CD4-positive, CD25-positive, alpha-beta regulatory T cell (primary cell): ENCODE data around the gene TFPI. TPM values are rescaled to one million over a fixed set of nuclear protein-coding genes. Genes with fewer than 3 reads are reported as not detected.
"Not testable (repeated sequence)": the region's sequence is repeated elsewhere in the genome, so short reads cannot be mapped to it uniquely, and the experiment has no call there.

Source experiments
- ATAC-seq, 2 donors: fragments of 150-1000 bp; cut with Tn5 transposase; one replicate each; pipeline ENCODE4 v1.10.0; 2021; ENCODE audit warnings: low read depth in 2 of 2, moderate number of reproducible peaks in 2 of 2, moderate library complexity in 1 of 2
- DNase-seq, 3 donors: peaks; one replicate each; pipeline versions ENCODE4 v3.0.0 to v3.0.0-alpha.2; 2012 to 2022; ENCODE audit warnings: mixed read lengths in 1 of 3
- H3K27ac ChIP-seq: one replicate; pipeline ENCODE4 v1.7.0; 2013; ENCODE audit warnings: mild to moderate bottlenecking, low read length; ENCODE audit not compliant: insufficient read depth, poor library complexity, severe bottlenecking
- H3K27me3 ChIP-seq: one replicate; pipeline ENCODE4 v1.7.0; 2013; ENCODE audit warnings: low read length; ENCODE audit not compliant: control insufficient read depth, insufficient read depth
- H3K36me3 ChIP-seq: one replicate; pipeline ENCODE4 v1.7.0; 2013; ENCODE audit warnings: mild to moderate bottlenecking, low read length, moderate library complexity; ENCODE audit not compliant: control insufficient read depth, insufficient read depth
- H3K4me1 ChIP-seq: 2 replicates; pipeline ENCODE4 v1.7.0; 2013; ENCODE audit warnings: mild to moderate bottlenecking, low read length; ENCODE audit not compliant: insufficient read depth, control insufficient read depth, poor library complexity, severe bottlenecking
- H3K4me3 ChIP-seq: one replicate; pipeline ENCODE4 v1.7.0; 2013; ENCODE audit warnings: low read depth, mild to moderate bottlenecking, low read length, moderate library complexity
- H3K9me3 ChIP-seq, 2 experiments: 1 replicate in 1 of 2; 2 replicates in 1 of 2; pipeline ENCODE4 v1.7.0; 2013; ENCODE audit warnings: low read length in 2 of 2, mild to moderate bottlenecking in 1 of 2, moderate library complexity in 1 of 2; ENCODE audit not compliant: control insufficient read depth in 2 of 2
- H3K27ac Mint-ChIP-seq, 3 donors: one replicate each; pipeline ENCODE4 v1.8.0; 2020 to 2022; ENCODE audit warnings: mild to moderate bottlenecking in 3 of 3, mixed read lengths in 3 of 3, moderate library complexity in 2 of 3
- H3K27me3 Mint-ChIP-seq: one replicate; pipeline ENCODE4 v1.8.0; 2022; ENCODE audit warnings: mild to moderate bottlenecking, mixed read lengths
- H3K36me3 Mint-ChIP-seq: one replicate; pipeline ENCODE4 v1.8.0; 2020; ENCODE audit warnings: mixed read lengths
- H3K4me1 Mint-ChIP-seq, 4 donors: one replicate each; pipeline ENCODE4 v1.8.0; 2020 to 2022; ENCODE audit warnings: mixed read lengths in 4 of 4, mild to moderate bottlenecking in 1 of 4
- H3K4me3 Mint-ChIP-seq, 4 donors: one replicate each; pipeline ENCODE4 v1.8.0; 2020 to 2022; ENCODE audit warnings: mild to moderate bottlenecking in 4 of 4, mixed read lengths in 4 of 4, moderate library complexity in 3 of 4
- H3K9me3 Mint-ChIP-seq, 7 donors: one replicate each; pipeline ENCODE4 v1.8.0; 2020 to 2022; ENCODE audit warnings: mixed read lengths in 7 of 7, mild to moderate bottlenecking in 3 of 7, moderate library complexity in 2 of 7
- polyA plus RNA-seq, 4 donors: library from polyadenylated mRNA; unstranded; fragments of 300-500 nt; fragmentation: Illumina TruSeq; gene quantifications; one replicate each; pipeline ENCODE4 v1.2.3, GENCODE V29; 2021
- total RNA-seq: library from RNA; stranded (reverse); gene quantifications from one replicate; pipeline ENCODE4 v1.2.3, GENCODE V29; 2022

TFPI gene
- total and polyA plus RNA-seq, 5 donors from 2014 or later: 1.3 TPM; not detected in 4

GRCh38 chr2:187545238-187545751 lies 8.9 kb downstream of the TFPI start:
- Histone ChIP-seq H3K9me3 (no peaks in the 10 kb centered on the region), H3K4me3 (no peak overlapping the region), H3K27me3 (no peaks in the 10 kb centered on the region), H3K27ac (no peak overlapping the region), H3K36me3 (no peaks in the 10 kb centered on the region), H3K4me1 (no peaks in the 10 kb centered on the region)
- H3K4me1 Mint-ChIP-seq: no peaks in the 10 kb centered on the region
- peaks cover 4% of the 10 kb centered on the region for H3K27me3 Mint-ChIP-seq
- peaks cover 0 to 1% (median 0%) of the 10 kb centered on the region in 7 donors for H3K9me3 Mint-ChIP-seq
- H3K36me3 Mint-ChIP-seq: no peaks in the 10 kb centered on the region
- ATAC-seq: no peak
- no peak overlapping the region for H3K4me3 Mint-ChIP-seq
- H3K27ac Mint-ChIP-seq: no peak overlapping the region
- DNase-seq: no peak

GRCh38 chr2:187544371-187545080 lies 9.7 kb downstream of the TFPI start:
- no peaks in the 10 kb centered on the region for H3K9me3 ChIP-seq
- no peaks in the 10 kb centered on the region for H3K27me3 ChIP-seq
- DNase-seq (no peak), ATAC-seq (no peak)
- Mint-ChIP-seq H3K27me3 (peaks cover 4% of the 10 kb centered on the region), H3K9me3 (peaks cover 0 to 1% (median 0%) of the 10 kb centered on the region in 7 donors), H3K27ac (no peak overlapping the region), H3K4me3 (no peak overlapping the region), H3K4me1 (no peaks in the 10 kb centered on the region), H3K36me3 (no peaks in the 10 kb centered on the region)
- H3K27ac ChIP-seq: no peak overlapping the region
- no peaks in the 10 kb centered on the region for H3K4me1 ChIP-seq
- H3K36me3 ChIP-seq: no peaks in the 10 kb centered on the region
- no peak overlapping the region for H3K4me3 ChIP-seq

- H3K4me3 ChIP-seq: no peak overlapping the region
- no peak overlapping the region for H3K27ac Mint-ChIP-seq
- no peak overlapping the region for H3K4me3 Mint-ChIP-seq
- no peaks in the 10 kb centered on the region for H3K4me1 Mint-ChIP-seq
- DNase-seq (no peak), ATAC-seq (no peak)
- no peaks in the 10 kb centered on the region for H3K27me3 ChIP-seq
- H3K36me3 Mint-ChIP-seq: no peaks in the 10 kb centered on the region
- no peak overlapping the region for H3K27ac ChIP-seq
- H3K9me3 ChIP-seq: no peaks in the 10 kb centered on the region
- H3K27me3 Mint-ChIP-seq: peaks cover 4% of the 10 kb centered on the region
- H3K36me3 ChIP-seq: no peaks in the 10 kb centered on the region
- peaks cover 0 to 1% (median 0%) of the 10 kb centered on the region in 7 donors for H3K9me3 Mint-ChIP-seq
- no peaks in the 10 kb centered on the region for H3K4me1 ChIP-seq
These were observed 10.7 kb downstream of the TFPI start for GRCh38 chr2:187543488-187543887.

GRCh38 chr2:187542123-187542522 lies 12.1 kb downstream of the TFPI start:
- no peaks in the 10 kb centered on the region for H3K27me3 ChIP-seq
- no peak overlapping the region for H3K4me3 Mint-ChIP-seq
- H3K27ac ChIP-seq: no peak overlapping the region
- H3K36me3 ChIP-seq: no peaks in the 10 kb centered on the region
- no peaks in the 10 kb centered on the region for H3K36me3 Mint-ChIP-seq
- H3K27me3 Mint-ChIP-seq: peaks cover 4% of the 10 kb centered on the region
- no peak overlapping the region for H3K27ac Mint-ChIP-seq
- no peak overlapping the region for H3K4me3 ChIP-seq
- DNase-seq (no peak), ATAC-seq (no peak)
- H3K4me1 Mint-ChIP-seq: no peaks in the 10 kb centered on the region
- no peaks in the 10 kb centered on the region for H3K4me1 ChIP-seq
- peaks cover 0 to 4% (median 0%) of the 10 kb centered on the region in 7 donors for H3K9me3 Mint-ChIP-seq
- H3K9me3 ChIP-seq: no peaks in the 10 kb centered on the region

- no peak overlapping the region for H3K27ac Mint-ChIP-seq
- no peaks in the 10 kb centered on the region for H3K4me1 Mint-ChIP-seq
- no peak for ATAC-seq
These were observed 12.8 kb downstream of the TFPI start for GRCh38 chr2:187541086-187542085.

GRCh38 chr2:187538222-187538621 lies 16.0 kb downstream of the TFPI start:
- H3K4me3 ChIP-seq, H3K4me1 ChIP-seq, H3K27me3 Mint-ChIP-seq, H3K27ac ChIP-seq, H3K27me3 ChIP-seq, H3K4me3 Mint-ChIP-seq, H3K36me3 ChIP-seq, ATAC-seq, DNase-seq, H3K27ac Mint-ChIP-seq, H3K36me3 Mint-ChIP-seq, H3K4me1 Mint-ChIP-seq, H3K9me3 ChIP-seq: not testable (repeated sequence)
- H3K9me3 Mint-ChIP-seq: peaks cover 0 to 16% (median 6%) of the 10 kb centered on the region in 7 donors

More at GRCh38 chr2:187541086-187542085, 12.8 kb downstream of the TFPI start:
- H3K4me1 ChIP-seq: no peaks in the 10 kb centered on the region
- peaks cover 0 to 6% (median 0%) of the 10 kb centered on the region in 7 donors for H3K9me3 Mint-ChIP-seq
- H3K27me3 Mint-ChIP-seq: peaks cover 4% of the 10 kb centered on the region
- H3K27me3 ChIP-seq: no peaks in the 10 kb centered on the region
- H3K27ac ChIP-seq: no peak overlapping the region
- no peaks in the 10 kb centered on the region for H3K36me3 ChIP-seq
- no peak overlapping the region for H3K4me3 Mint-ChIP-seq
- H3K36me3 Mint-ChIP-seq: no peaks in the 10 kb centered on the region
- H3K4me3 ChIP-seq: no peak overlapping the region
- DNase-seq: no peak
- H3K9me3 ChIP-seq: no peaks in the 10 kb centered on the region

GRCh38 chr2:187535381-187535780 lies 18.9 kb downstream of the TFPI start:
- H3K4me1 ChIP-seq, H3K27me3 Mint-ChIP-seq, H3K9me3 ChIP-seq, H3K36me3 Mint-ChIP-seq, H3K4me1 Mint-ChIP-seq, H3K4me3 Mint-ChIP-seq, H3K27ac ChIP-seq, ATAC-seq, H3K27me3 ChIP-seq, DNase-seq, H3K4me3 ChIP-seq, H3K36me3 ChIP-seq: not testable (repeated sequence)
- Mint-ChIP-seq H3K27ac (peak overlapping the region in 1 of 3 donors; percentile 76), H3K9me3 (peaks cover 0 to 16% (median 6%) of the 10 kb centered on the region in 7 donors)
